H1 (cell line): Measurements from ENCODE around the gene KCND3. TPM values are rescaled to one million over a fixed set of nuclear protein-coding genes. Genes with fewer than 3 reads are reported as not detected.

Source experiments
- CTCF ChIA-PET: fragments of 300-600 bp; sonication (Branson Sonifier 250); formaldehyde crosslinking; loops from one replicate; lab custom pipeline; 2021; ENCODE audit not compliant: partially characterized antibody; lab: Charles Lee
- POLR2A ChIA-PET: fragments of 300-600 bp; sonication (Branson Sonifier 250); formaldehyde crosslinking; loops from one replicate; lab custom pipeline; 2021; ENCODE audit warnings: inconsistent platforms; ENCODE audit not compliant: partially characterized antibody; lab: Charles Lee
- DNase-seq, 2 experiments: peaks; one replicate each; pipeline versions ENCODE4 v3.0.0 to v3.0.0-alpha.2; 2010 to 2022; ENCODE audit warnings: low spot score in 2 of 2, low read depth in 1 of 2, mixed read lengths in 1 of 2
- FAIRE-seq: peaks from 2 replicates; lab custom pipeline; 2011; peaks lifted over from hg19 to GRCh38; lab: Jason Lieb, UNC
- H2AFZ ChIP-seq: 2 replicates; pipeline ENCODE4 v1.8.1; 2012; ENCODE audit warnings: low read length, inconsistent platforms
- H2AK5ac ChIP-seq: 2 replicates; pipeline ENCODE4 v1.6.1; 2013; ENCODE audit warnings: low read depth, low read length
- H2BK120ac ChIP-seq: replicated peaks from 2 replicates; pipeline ENCODE3; 2013; ENCODE audit warnings: low read depth, low read length, inconsistent platforms
- H2BK12ac ChIP-seq: 2 replicates; pipeline ENCODE4 v1.6.1; 2013; ENCODE audit warnings: low read depth, low read length
- H2BK15ac ChIP-seq: 2 replicates; pipeline ENCODE4 v1.6.1; 2013; ENCODE audit warnings: low read length
- H2BK20ac ChIP-seq: 2 replicates; pipeline ENCODE4 v1.6.1; 2013; ENCODE audit warnings: low read length
- H2BK5ac ChIP-seq: 2 replicates; pipeline ENCODE4 v1.6.1; 2013; ENCODE audit warnings: low read depth, low read length
- H3K14ac ChIP-seq: 2 replicates; pipeline ENCODE4 v1.6.1; 2013; ENCODE audit warnings: inconsistent platforms; ENCODE audit not compliant: insufficient read length
- H3K18ac ChIP-seq: 2 replicates; pipeline ENCODE4 v1.6.1; 2013; ENCODE audit warnings: low read length; ENCODE audit errors: extremely low read depth
- H3K23ac ChIP-seq: 2 replicates; pipeline ENCODE4 v1.6.1; 2013; ENCODE audit warnings: inconsistent platforms; ENCODE audit not compliant: insufficient read length
- H3K23me2 ChIP-seq: 2 replicates; pipeline ENCODE4 v1.6.1; 2013; ENCODE audit warnings: low read depth, low read length
- H3K27ac ChIP-seq: 2 replicates; pipeline ENCODE4 v1.6.1; 2011; ENCODE audit warnings: low read depth, low read length, inconsistent platforms
- H3K27me3 ChIP-seq, 4 experiments: replicated peaks in 1 of 4; 1 replicate in 1 of 4; 2 replicates in 3 of 4; pipeline versions ENCODE4 v1.6.1 to v1.8.1; 2011 to 2013; ENCODE audit warnings: low read length in 3 of 4, mild to moderate bottlenecking in 3 of 4, inconsistent platforms in 2 of 4, mixed read lengths in 2 of 4, moderate library complexity in 1 of 4; ENCODE audit not compliant: control insufficient read depth in 3 of 4, insufficient read depth in 3 of 4; ENCODE audit errors: extremely low read depth in 1 of 4
- H3K36me3 ChIP-seq, 4 experiments: 2 replicates each; pipeline versions ENCODE4 v1.6.1 to v1.8.1; 2011 to 2013; ENCODE audit warnings: mild to moderate bottlenecking in 4 of 4, low read length in 3 of 4, moderate library complexity in 2 of 4, control low read depth in 1 of 4, inconsistent platforms in 1 of 4; ENCODE audit not compliant: insufficient read depth in 4 of 4, control insufficient read depth in 2 of 4
- H3K4ac ChIP-seq: replicated peaks from 2 replicates; pipeline ENCODE3; 2013; ENCODE audit warnings: low read length, low read depth, mixed read lengths, inconsistent platforms; ENCODE audit not compliant: insufficient read length
- H3K4me1 ChIP-seq, 4 experiments: replicated peaks in 1 of 4; 1 replicate in 1 of 4; 2 replicates in 3 of 4; pipeline versions ENCODE4 v1.6.1 to v1.8.1; 2011 to 2013; ENCODE audit warnings: low read length in 3 of 4, inconsistent platforms in 2 of 4, mixed read lengths in 1 of 4; ENCODE audit not compliant: insufficient read depth in 4 of 4, control insufficient read depth in 3 of 4
- H3K4me2 ChIP-seq, 2 experiments: 2 replicates each; pipeline versions ENCODE4 v1.6.1 to v1.8.1; 2011 to 2013; ENCODE audit warnings: low read depth in 2 of 2, low read length in 2 of 2, control low read depth in 1 of 2, inconsistent platforms in 1 of 2, mild to moderate bottlenecking in 1 of 2; ENCODE audit not compliant: insufficient read depth in 1 of 2
- H3K4me3 ChIP-seq, 4 experiments: fragments of 200-600, 300-600 bp in 1 of 4; sonication (generic), shearing (Covaris generic), sonication (Bioruptor Twin) in 1 of 4; 2 replicates each; pipeline versions ENCODE4 v1.5.1 to v1.8.1; 2011 to 2016; ENCODE audit warnings: low read length in 4 of 4, low read depth in 3 of 4, control low read depth in 2 of 4, inconsistent platforms in 2 of 4, mild to moderate bottlenecking in 2 of 4, mixed read lengths in 1 of 4, moderate library complexity in 1 of 4; ENCODE audit not compliant: insufficient read depth in 2 of 4; ENCODE audit errors: extremely low read depth in 1 of 4
- H3K56ac ChIP-seq: replicated peaks from 2 replicates; pipeline ENCODE3; 2013; ENCODE audit warnings: low read depth, mild to moderate bottlenecking, mixed read lengths, low read length, inconsistent platforms; ENCODE audit not compliant: insufficient read length
- H3K79me1 ChIP-seq: 2 replicates; pipeline ENCODE4 v1.6.1; 2013; ENCODE audit warnings: low read depth, low read length, control low read depth
- H3K79me2 ChIP-seq, 2 experiments: 2 replicates each; pipeline versions ENCODE4 v1.6.1 to v1.8.1; 2012 to 2013; ENCODE audit warnings: low read length in 2 of 2, mild to moderate bottlenecking in 2 of 2, inconsistent platforms in 1 of 2; ENCODE audit not compliant: insufficient read depth in 2 of 2, control insufficient read depth in 1 of 2
- H3K9ac ChIP-seq, 4 experiments: replicated peaks in 1 of 4; 1 replicate in 1 of 4; 2 replicates in 3 of 4; pipeline versions ENCODE4 v1.6.1 to v1.8.1; 2011 to 2013; ENCODE audit warnings: low read depth in 3 of 4, low read length in 3 of 4, control low read depth in 2 of 4, mild to moderate bottlenecking in 2 of 4, moderate library complexity in 2 of 4, inconsistent platforms in 1 of 4; ENCODE audit errors: extremely low read depth in 1 of 4
- H3K9me3 ChIP-seq, 2 experiments: 2 replicates each; pipeline versions ENCODE4 v1.6.1 to v1.8.1; 2012 to 2013; ENCODE audit warnings: mild to moderate bottlenecking in 2 of 2, moderate library complexity in 2 of 2, control low read depth in 1 of 2, inconsistent platforms in 1 of 2, low read depth in 1 of 2, low read length in 1 of 2, mixed read lengths in 1 of 2; ENCODE audit not compliant: insufficient read depth in 2 of 2
- H4K20me1 ChIP-seq, 2 experiments: replicated peaks in 1 of 2; 2 replicates each; pipeline versions ENCODE3 to v1.8.1; 2011 to 2013; ENCODE audit warnings: inconsistent platforms in 2 of 2, low read length in 2 of 2, mild to moderate bottlenecking in 1 of 2; ENCODE audit not compliant: insufficient read depth in 2 of 2, control insufficient read depth in 1 of 2
- H4K5ac ChIP-seq: 2 replicates; pipeline ENCODE4 v1.6.1; 2013; ENCODE audit warnings: low read length, low read depth, mixed read lengths, inconsistent platforms; ENCODE audit not compliant: insufficient read length
- H4K8ac ChIP-seq: 2 replicates; pipeline ENCODE4 v1.8.0; 2013; ENCODE audit warnings: mild to moderate bottlenecking, moderate library complexity, low read length, inconsistent platforms; ENCODE audit not compliant: insufficient read depth; ENCODE audit errors: extremely low read depth
- H4K91ac ChIP-seq: replicated peaks from 2 replicates; pipeline ENCODE3; 2013; ENCODE audit warnings: low read length, mixed read lengths, inconsistent platforms; ENCODE audit not compliant: insufficient read length
- WGBS, 2 experiments: shearing (Covaris generic) in 1 of 2; methylation state at CpG; one replicate each; pipeline versions ENCODE4 v1.1.6 to v1.1.7; 2013 to 2015; ENCODE audit warnings: low lambda C conversion rate in 2 of 2, mixed read lengths in 2 of 2, inconsistent platforms in 1 of 2, low coverage in 1 of 2, missing lambda C conversion rate in 1 of 2; ENCODE audit not compliant: insufficient replicate concordance in 2 of 2, insufficient coverage in 1 of 2, insufficient read length in 1 of 2; ENCODE audit errors: extremely low coverage in 1 of 2, missing lambda C conversion rate in 1 of 2; 5-methylcytosine and 5-hydroxymethylcytosine counted together
- polyA plus RNA-seq, 7 experiments: library from polyadenylated mRNA; depleted of rRNA in 3 of 7; stranded (reverse) in 5 of 7; unstranded in 2 of 7; fragments of >200 nt in 5 of 7; fragments of 200-250 nt in 2 of 7; gene quantifications; 1 replicate in 5 of 7; 2 replicates in 1 of 7; 4 replicates in 1 of 7; pipeline versions ENCODE4 v1.2.1 to v1.2.3, GENCODE V29; 2011 to 2013; ENCODE audit warnings: missing spikeins in 2 of 7, mixed read lengths in 2 of 7
- total RNA-seq: library from RNA; stranded (reverse); fragmentation: NEBNext Ultra II Directional; extraction: Animal tissue kit (Norgen Biotek cat#: 25700); gene quantifications from 2 replicates; pipeline ENCODE4 v1.2.1, GENCODE V29; 2021

KCND3 gene
- total and polyA plus RNA-seq, 2 of the 8 experiments (the other 6 are each of a cell fraction or from before 2014, with no cell fraction given): 0.14 to 0.48 TPM

DNA sequence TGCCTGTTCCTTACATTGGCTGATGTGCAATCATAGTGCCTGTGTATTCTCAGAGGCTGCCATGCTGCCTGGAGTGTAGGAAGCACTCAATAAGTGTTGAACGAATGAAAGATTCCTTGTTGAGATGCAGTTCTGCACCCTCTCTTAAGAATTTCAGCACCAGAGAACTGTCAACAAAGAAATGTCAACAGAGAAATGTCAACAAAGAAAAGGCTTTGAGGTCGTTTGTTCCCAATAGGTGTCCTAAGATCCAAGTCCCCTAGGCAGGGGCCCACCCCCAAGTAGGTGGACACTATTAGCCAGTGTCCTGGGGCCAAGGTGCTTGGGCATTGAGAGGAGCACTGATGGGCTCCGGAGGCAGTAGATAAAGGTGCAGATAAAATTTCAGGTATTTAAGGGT lies 12.6 kb downstream of the KCND3 start:
- no peak overlapping the region for H3K56ac ChIP-seq
- no peak overlapping the region for H3K4me2 ChIP-seq
- no peaks in the 10 kb centered on the region; a peak in 2 of 7 replicates for H3K27me3 ChIP-seq
- H3K27ac ChIP-seq: no peak overlapping the region
- no peak for DNase-seq
- H2AK5ac ChIP-seq: no peak overlapping the region
- no peak overlapping the region for H3K14ac ChIP-seq
- no peak overlapping the region for H3K23ac ChIP-seq
- no peak overlapping the region for H2BK20ac ChIP-seq
- no peak overlapping the region for H4K91ac ChIP-seq
- H2AFZ ChIP-seq: no peak overlapping the region
- no peak overlapping the region for H3K18ac ChIP-seq
- POLR2A ChIA-PET: no interaction called here
- H3K79me1 ChIP-seq: no peaks in the 10 kb centered on the region
- no peaks in the 10 kb centered on the region for H3K36me3 ChIP-seq
- peaks cover 0 to 3% of the 10 kb centered on the region in 2 experiments for H4K20me1 ChIP-seq
- no peak overlapping the region for H3K4me3 ChIP-seq
- no peak for FAIRE-seq
- H2BK5ac ChIP-seq: no peak overlapping the region
- H3K9ac ChIP-seq: no peak overlapping the region
- H2BK120ac ChIP-seq: no peak overlapping the region
- peaks cover 3 to 5% of the 10 kb centered on the region in 2 experiments; a peak in 1 of 4 replicates for H3K9me3 ChIP-seq
- no peaks in the 10 kb centered on the region for H3K79me2 ChIP-seq
- no peak overlapping the region for H3K4ac ChIP-seq
- CTCF ChIA-PET: interaction anchor here (1.5 kb wide), 1 partner anchor 20 kb away, joined by 3 read pairs; no protein-coding TSS in a partner anchor
- H4K5ac ChIP-seq: no peak overlapping the region
- H3K4me1 ChIP-seq: peaks cover 0 to 2% (median 0%) of the 10 kb centered on the region in 4 experiments; a peak in 1 of 7 replicates
- no peak overlapping the region for H2BK12ac ChIP-seq
- no peak overlapping the region for H2BK15ac ChIP-seq
- no peak overlapping the region for H4K8ac ChIP-seq
- no peaks in the 10 kb centered on the region for H3K23me2 ChIP-seq
- 68% methylated on average over 3 of the region's 3 CpGs; no CpG with 5 or more reads in 1 of the 2 experiments for WGBS, 2 experiments
